ENCODE results near the gene SNRNP25.
A peak's percentile ranks its signal among the peaks of the same experiment; 100 is the strongest.
"Not testable (repeated sequence)": the region's sequence is repeated elsewhere in the genome, so short reads cannot be mapped to it uniquely, and the experiment has no call there.

The SNRNP25 gene

GRCh38 chr16:53346-54236 lies at the start of gene SNRNP25, which contains the start of gene POLR3K:
Gene SNRNP25, plus strand, starts transcription at chr16:53828. Its CDS starts 189 bp downstream, at chr16:54017.
Gene POLR3K, minus strand, starts transcription at chr16:53608. Its CDS starts 22 bp downstream, at chr16:53586.
- Histone ChIP-seq H3K9me3 (ENCODE audit: insufficient read depth, low read length) (no peaks in the 10 kb centered on the region), H3K79me2 (ENCODE audit: insufficient read depth, low read length) (peaks cover 51% of the 10 kb centered on the region), H3K27me3 (ENCODE audit: low read length) (no peaks in the 10 kb centered on the region), H3K4me3 (ENCODE audit: insufficient read depth, low read length, poor library complexity, severe bottlenecking) (peak within 1 kb of the TSS; percentile 98), H3K9me2 (replicated peaks; ENCODE audit: insufficient read depth, low read length) (no peaks in the 10 kb centered on the region), H3K36me3 (ENCODE audit: low read length) (peaks cover 7% of the 10 kb centered on the region; the same call in 1 of the 2 replicates), H3K27ac (ENCODE audit: low read depth, low read length) (peak within 1 kb of the TSS; percentile 80), H2AFZ (ENCODE audit: low read depth, low read length, severe bottlenecking) (peak within 1 kb of the TSS; percentile 87), H3K4me2 (ENCODE audit: low read depth, low read length, poor library complexity, severe bottlenecking) (peak within 1 kb of the TSS; percentile 96), H3F3A (ENCODE audit: insufficient read depth) (0 out of 2 replicates have a peak, but pooled peaks cover 3% of the 10 kb centered on the region), H3K9ac (ENCODE audit: low read length) (peak within 1 kb of the TSS; percentile 97), H4K20me1 (ENCODE audit: low read depth, low read length) (peaks cover 8% of the 10 kb centered on the region; the same call in 1 of the 2 replicates)
- TF ChIP-seq EZH2phosphoT487 (conservative IDR thresholded peaks at IDR 0.05; ENCODE audit: low read length), result no peak
- TF ChIP-seq, protein P1, sequence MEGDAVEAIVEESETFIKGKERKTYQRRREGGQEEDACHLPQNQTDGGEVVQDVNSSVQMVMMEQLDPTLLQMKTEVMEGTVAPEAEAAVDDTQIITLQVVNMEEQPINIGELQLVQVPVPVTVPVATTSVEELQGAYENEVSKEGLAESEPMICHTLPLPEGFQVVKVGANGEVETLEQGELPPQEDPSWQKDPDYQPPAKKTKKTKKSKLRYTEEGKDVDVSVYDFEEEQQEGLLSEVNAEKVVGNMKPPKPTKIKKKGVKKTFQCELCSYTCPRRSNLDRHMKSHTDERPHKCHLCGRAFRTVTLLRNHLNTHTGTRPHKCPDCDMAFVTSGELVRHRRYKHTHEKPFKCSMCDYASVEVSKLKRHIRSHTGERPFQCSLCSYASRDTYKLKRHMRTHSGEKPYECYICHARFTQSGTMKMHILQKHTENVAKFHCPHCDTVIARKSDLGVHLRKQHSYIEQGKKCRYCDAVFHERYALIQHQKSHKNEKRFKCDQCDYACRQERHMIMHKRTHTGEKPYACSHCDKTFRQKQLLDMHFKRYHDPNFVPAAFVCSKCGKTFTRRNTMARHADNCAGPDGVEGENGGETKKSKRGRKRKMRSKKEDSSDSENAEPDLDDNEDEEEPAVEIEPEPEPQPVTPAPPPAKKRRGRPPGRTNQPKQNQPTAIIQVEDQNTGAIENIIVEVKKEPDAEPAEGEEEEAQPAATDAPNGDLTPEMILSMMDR (IDR thresholded peaks at IDR 0.05; ENCODE audit: insufficient read depth, low read length, poor library complexity, severe bottlenecking), result no peak

DNA sequence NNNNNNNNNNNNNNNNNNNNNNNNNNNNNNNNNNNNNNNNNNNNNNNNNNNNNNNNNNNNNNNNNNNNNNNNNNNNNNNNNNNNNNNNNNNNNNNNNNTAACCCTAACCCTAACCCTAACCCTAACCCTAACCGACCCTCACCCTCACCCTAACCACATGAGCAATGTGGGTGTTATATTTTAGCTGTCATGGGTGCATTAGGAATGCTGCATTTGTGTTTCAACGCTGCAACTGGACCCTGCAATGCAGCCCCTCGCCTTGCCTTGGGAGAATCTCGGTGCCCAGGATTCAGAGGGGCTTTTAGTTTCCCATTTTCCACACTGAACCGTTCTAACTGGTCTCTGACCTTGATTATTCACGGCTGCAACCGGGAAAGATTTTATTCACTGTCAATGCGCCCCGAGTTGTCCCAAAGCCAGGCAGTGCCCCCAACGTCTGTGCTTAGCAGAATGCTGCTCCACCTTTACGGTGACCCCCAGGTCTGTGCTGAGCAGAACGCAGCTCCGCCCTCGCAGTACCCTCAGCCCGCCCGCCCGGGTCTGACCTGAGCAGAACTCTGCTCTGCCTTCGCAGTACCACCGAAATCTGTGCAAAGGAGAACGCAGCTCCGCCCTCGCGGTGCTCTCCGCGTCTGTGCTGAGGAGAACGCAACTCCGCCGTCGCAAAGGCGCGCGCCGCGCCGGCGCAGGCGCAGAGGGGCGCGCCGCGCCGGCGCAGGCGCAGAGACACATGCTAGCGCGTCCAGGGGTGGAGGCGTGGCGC lies 43.5 kb upstream of the SNRNP25 start:
- Histone ChIP-seq H3K79me2 (ENCODE audit: insufficient read depth, low read length) (no peaks in the 10 kb centered on the region), H3K27me3 (ENCODE audit: low read length) (no peaks in the 10 kb centered on the region), H3F3A (ENCODE audit: insufficient read depth) (no peaks in the 10 kb centered on the region), H3K9me3 (ENCODE audit: insufficient read depth, low read length) (no peaks in the 10 kb centered on the region), H4K20me1 (ENCODE audit: low read depth, low read length) (no peaks in the 10 kb centered on the region), H3K9ac (ENCODE audit: low read length) (peak overlapping the region; percentile 16; the same call in 1 of the 2 replicates), H3K4me2 (ENCODE audit: low read depth, low read length, poor library complexity, severe bottlenecking) (no peak overlapping the region), H2AFZ (ENCODE audit: low read depth, low read length, severe bottlenecking) (no peak overlapping the region), H3K27ac (ENCODE audit: low read depth, low read length) (no peak overlapping the region), H3K9me2 (replicated peaks; ENCODE audit: insufficient read depth, low read length) (no peaks in the 10 kb centered on the region), H3K36me3 (ENCODE audit: low read length) (no peaks in the 10 kb centered on the region), H3K4me3 (ENCODE audit: insufficient read depth, low read length, poor library complexity, severe bottlenecking) (no peak overlapping the region)
- no peak for TF ChIP-seq EZH2phosphoT487 (conservative IDR thresholded peaks at IDR 0.05; ENCODE audit: low read length)
- TF ChIP-seq, protein P1 (IDR thresholded peaks at IDR 0.05; ENCODE audit: insufficient read depth, low read length, poor library complexity, severe bottlenecking), result no peak

GRCh38 chr16:10772-11171 lies 42.9 kb upstream of the SNRNP25 start:
- not testable (repeated sequence) for H3K4me3 ChIP-seq (ENCODE audit: insufficient read depth, low read length, poor library complexity, severe bottlenecking); H3K27me3 ChIP-seq (ENCODE audit: low read length); H3K4me2 ChIP-seq (ENCODE audit: low read depth, low read length, poor library complexity, severe bottlenecking); H3K9me2 ChIP-seq (replicated peaks; ENCODE audit: insufficient read depth, low read length); H3K9ac ChIP-seq (ENCODE audit: low read length); H3K27ac ChIP-seq (ENCODE audit: low read depth, low read length); H2AFZ ChIP-seq (ENCODE audit: low read depth, low read length, severe bottlenecking); H3K36me3 ChIP-seq (ENCODE audit: low read length); H4K20me1 ChIP-seq (ENCODE audit: low read depth, low read length); H3K9me3 ChIP-seq (ENCODE audit: insufficient read depth, low read length); H3K79me2 ChIP-seq (ENCODE audit: insufficient read depth, low read length); H3F3A ChIP-seq (ENCODE audit: insufficient read depth)
- TF ChIP-seq, protein P1 (IDR thresholded peaks at IDR 0.05; ENCODE audit: insufficient read depth, low read length, poor library complexity, severe bottlenecking), result peak; percentile 44

DNA sequence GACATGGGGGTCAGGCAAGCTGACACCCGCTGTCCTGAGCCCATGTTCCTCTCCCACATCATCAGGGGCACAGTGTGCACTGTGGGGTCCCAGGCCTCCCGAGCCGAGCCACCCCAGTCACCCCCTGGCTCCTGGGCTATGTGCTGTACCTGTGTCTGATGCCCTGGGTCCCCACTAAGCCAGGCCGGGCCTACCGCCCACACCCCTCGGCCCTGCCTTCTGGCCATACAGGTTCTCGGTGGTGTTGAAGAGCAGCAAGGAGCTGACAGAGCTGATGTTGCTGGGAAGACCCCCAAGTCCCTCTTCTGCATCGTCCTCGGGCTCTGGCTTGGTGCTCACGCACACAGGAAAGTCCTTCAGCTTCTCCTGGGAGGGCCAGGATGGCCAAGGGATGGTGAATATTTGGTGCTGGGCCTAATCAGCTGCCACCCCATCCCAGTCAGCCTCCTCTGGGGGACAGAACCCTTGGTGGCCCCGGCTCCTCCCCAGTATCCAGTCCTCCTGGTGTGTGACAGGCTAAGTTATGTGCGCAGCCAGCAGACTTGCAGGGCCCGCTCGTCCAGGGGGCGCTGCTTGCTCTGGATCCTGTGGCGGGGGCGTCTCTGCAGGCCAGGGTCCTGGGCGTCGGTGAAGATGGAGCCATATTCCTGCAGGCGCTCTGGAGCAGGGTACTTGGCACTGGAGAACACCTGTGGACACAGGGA lies 36.4 kb upstream of the SNRNP25 start:
- H4K20me1 ChIP-seq (ENCODE audit: low read depth, low read length); H3K4me3 ChIP-seq (ENCODE audit: insufficient read depth, low read length, poor library complexity, severe bottlenecking); H3K79me2 ChIP-seq (ENCODE audit: insufficient read depth, low read length); H3K9ac ChIP-seq (ENCODE audit: low read length); H3K36me3 ChIP-seq (ENCODE audit: low read length); H3K9me2 ChIP-seq (replicated peaks; ENCODE audit: insufficient read depth, low read length); H3F3A ChIP-seq (ENCODE audit: insufficient read depth); H3K27ac ChIP-seq (ENCODE audit: low read depth, low read length); H2AFZ ChIP-seq (ENCODE audit: low read depth, low read length, severe bottlenecking); H3K27me3 ChIP-seq (ENCODE audit: low read length); H3K9me3 ChIP-seq (ENCODE audit: insufficient read depth, low read length); H3K4me2 ChIP-seq (ENCODE audit: low read depth, low read length, poor library complexity, severe bottlenecking): not testable (repeated sequence)

GRCh38 chr16:20886-21285 lies 32.7 kb upstream of the SNRNP25 start:
- not testable (repeated sequence) for H3K4me2 ChIP-seq (ENCODE audit: low read depth, low read length, poor library complexity, severe bottlenecking); H3K79me2 ChIP-seq (ENCODE audit: insufficient read depth, low read length); H3K9ac ChIP-seq (ENCODE audit: low read length); H3K9me3 ChIP-seq (ENCODE audit: insufficient read depth, low read length); H2AFZ ChIP-seq (ENCODE audit: low read depth, low read length, severe bottlenecking); H3K36me3 ChIP-seq (ENCODE audit: low read length); H3K4me3 ChIP-seq (ENCODE audit: insufficient read depth, low read length, poor library complexity, severe bottlenecking); H4K20me1 ChIP-seq (ENCODE audit: low read depth, low read length); H3K9me2 ChIP-seq (replicated peaks; ENCODE audit: insufficient read depth, low read length); H3F3A ChIP-seq (ENCODE audit: insufficient read depth); H3K27me3 ChIP-seq (ENCODE audit: low read length); H3K27ac ChIP-seq (ENCODE audit: low read depth, low read length)

All from SU-DHL-6 (cell line).